Kidney tubule cell (primary cell): ENCODE data around the gene MIEF1.
A peak's percentile ranks its signal among the peaks of the same experiment; 100 is the strongest.

Experiments
- DNase-seq: peaks from one replicate; pipeline ENCODE4 v3.0.0-alpha.2; 2018; ENCODE audit warnings: low spot score

The MIEF1 gene

DNA sequence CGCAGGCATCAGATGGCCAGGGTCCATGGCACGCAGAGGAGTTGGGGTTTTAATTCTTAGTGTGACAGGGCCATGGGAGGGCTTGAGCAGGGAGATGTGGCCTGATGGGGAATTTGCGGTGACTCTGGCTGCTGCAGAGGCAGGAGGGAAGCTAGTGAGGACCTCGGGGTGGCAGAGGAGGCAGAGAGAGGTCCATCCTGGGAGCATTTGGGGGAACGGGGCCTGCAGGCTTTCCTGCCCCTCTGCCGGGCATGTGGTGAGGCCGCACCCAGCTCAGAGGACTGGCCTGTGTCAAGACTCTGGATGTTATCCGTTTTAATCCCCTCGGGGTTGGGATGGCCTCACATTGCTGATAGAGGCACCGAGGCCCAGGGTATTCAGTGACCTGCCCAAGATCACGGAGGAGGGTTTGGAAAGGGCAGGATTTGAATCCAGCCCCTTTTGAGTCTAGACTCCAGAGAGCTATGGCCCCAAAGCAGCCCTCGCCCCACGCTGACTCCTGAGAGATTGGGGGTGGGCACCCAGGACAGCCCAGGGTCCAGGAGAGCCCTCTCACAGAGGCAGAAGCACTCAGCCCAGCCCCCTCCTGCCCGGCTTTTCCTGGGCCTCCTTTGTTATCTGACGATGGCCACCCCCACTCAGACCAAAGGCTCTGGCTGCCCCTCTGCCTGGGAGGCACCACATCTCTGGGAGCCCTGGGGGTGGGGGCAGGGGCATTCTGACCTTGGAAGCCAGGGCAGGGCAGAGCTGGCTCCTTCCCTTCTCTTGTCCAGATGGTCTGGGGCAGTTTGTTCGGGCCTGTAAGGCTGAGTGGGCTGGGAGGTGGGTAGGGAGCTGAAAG lies 31.4 kb upstream of the MIEF1 start:
- DNase-seq: peak; percentile 37

DNA sequence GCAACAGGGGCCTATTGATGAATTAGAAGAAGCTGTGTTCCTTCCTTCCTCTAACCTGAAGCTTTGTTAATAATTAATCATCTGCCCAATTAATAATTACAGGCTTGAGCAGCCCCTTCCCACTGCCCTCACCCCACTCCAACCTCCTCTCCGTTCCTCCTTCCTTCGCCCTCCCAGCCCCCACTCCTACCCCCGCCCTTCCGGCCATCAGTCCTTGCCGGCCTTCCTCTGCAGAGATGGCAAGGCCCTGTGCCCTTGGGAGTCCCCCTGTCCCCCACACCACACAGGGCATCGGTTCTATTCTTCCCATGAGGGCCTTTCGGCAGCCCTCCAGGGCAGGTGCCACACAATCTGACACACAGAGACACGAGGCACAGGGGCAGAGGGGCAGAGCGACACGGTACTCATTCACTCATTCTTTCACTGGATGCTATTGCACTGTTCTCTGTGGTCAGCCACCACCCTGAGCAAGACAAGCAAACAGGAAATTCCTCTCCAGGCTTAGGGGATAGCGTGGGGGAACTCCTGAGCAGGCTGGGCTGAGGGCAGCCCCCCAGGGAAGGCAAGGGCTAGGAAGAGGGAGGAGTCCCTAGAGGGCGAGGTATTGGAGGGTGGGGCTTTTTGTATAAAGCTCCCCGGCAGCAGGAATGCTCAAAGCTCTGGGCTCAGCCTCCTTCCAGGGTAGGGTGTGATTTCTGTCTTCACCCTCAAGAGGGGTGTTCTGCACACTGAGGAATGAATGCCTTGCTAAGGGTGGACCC lies 30.5 kb upstream of the MIEF1 start:
- DNase-seq: peak; percentile 97

DNA sequence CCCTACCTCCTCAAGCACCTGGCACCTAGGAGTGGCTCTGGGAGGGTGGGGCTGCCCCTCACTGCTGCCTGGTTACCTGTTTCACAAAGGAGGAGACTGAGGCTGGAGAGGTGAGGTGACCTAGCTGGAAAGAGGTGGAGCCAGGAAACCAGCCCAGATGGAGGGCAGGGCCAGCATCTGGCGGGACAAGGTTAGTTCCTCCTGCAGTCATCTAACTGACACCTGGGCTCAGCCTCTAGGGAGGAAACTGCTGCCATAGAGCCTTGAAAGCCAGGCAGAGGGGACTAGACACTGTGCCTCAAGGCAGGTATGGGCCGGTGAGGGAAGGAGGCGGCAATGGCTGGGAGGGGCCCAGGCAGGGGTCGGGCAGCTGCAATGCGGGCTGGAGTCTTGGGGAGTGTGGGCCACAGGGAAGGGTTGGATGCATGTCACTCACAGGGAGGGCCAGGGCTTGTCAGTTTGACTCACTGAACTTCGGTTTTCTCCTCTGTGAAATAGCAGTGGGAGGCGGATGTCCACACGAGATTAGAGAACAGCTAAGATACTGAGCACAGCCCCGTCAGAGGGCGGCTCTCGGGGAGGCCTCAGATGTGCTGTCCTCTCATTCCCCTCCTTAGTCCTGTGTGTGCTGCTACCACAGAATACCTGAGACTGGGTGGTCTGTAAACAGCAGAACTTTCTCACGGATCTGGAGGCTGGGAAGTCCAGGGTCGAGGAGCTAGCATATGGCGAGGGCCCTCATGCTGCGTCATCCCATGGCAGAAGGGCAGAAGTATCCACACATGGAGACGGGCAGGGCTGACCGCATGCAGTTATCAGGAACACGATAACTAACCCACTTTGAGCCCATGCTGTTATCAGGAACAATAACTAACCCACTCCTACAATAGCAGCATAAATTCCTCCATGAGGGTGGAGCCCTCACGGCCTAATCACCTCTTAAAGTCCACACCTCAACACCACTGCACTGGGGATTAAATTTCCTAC lies 29.2 kb upstream of the MIEF1 start:
- peak; percentile 39 for DNase-seq

DNA sequence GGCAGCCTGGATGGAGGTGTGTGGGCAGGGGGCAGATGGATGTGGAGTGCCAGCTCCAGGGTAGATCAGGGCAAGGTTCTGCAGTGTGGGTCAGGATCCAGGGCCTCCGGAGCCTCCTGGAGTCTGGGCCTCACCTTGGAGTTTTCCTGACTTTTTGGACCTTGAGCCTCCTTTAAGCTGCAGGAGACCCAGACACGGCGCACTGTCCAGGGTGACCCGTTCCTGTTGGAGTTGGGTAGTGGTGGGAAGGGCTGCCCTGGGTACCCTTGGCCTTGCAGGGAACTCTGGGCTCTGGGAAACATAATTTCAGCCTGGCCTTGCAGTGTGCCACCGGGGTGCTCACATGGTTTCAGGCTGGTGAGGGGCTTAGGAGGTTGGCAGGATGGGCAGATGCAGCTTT lies 28.2 kb upstream of the MIEF1 start:
- DNase-seq: no peak

DNA sequence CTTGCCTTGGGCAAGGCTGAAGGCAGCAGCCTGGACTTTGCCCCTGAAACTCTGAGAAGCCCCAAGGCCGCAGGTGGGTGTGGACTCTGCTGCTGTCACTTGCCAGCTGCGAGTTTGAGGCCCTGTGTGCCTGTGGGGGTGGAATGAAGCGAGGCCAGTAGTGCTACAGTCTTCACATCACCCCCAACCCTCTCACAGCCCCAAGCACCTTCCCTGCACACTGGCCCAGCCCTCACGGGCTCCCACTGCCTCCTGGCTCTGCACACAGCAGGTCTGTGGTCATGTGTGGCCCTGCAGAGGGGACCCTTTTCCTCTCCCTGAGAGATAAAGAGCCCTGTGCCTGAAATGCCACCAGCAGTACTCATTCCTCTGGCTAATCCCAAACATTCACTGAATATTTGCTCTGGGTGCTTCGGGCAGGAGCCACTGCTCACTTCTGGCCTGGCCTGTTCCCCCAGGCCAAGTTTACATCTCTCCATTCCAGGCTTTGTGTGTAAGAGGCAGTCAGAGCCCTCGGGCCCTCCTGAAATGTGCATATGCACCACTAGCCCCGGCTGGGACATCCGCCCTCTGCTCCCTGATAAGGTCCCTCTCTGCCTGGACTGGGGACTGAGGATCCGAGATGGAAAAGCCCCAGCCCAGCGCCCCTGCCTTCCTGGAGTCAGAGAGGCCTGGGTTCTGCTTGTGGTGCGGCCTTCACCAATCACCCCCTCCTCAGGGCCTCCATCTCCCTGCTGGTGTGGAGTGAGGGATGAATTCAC lies 27.6 kb upstream of the MIEF1 start:
- DNase-seq: no peak

DNA sequence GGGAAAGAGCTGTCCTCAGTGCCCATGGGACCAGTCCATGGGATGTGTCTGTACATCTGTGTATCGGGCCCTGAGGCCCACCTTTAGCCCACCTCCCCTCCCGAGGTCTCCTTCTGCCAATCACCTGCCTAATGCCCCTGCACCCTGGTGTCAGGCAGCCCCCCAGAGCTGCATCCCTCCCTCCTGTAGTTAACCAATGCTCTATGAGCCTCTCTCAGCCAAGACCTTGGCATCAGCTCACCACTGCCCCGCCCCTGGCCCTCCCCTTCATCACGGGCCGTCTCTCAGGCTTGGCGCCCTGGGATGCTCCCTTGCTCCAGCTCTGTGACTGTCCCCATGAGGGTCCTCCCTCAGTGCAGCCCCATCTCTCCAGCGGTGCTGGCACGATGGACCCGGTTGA lies 26.8 kb upstream of the MIEF1 start:
- no peak for DNase-seq

DNA sequence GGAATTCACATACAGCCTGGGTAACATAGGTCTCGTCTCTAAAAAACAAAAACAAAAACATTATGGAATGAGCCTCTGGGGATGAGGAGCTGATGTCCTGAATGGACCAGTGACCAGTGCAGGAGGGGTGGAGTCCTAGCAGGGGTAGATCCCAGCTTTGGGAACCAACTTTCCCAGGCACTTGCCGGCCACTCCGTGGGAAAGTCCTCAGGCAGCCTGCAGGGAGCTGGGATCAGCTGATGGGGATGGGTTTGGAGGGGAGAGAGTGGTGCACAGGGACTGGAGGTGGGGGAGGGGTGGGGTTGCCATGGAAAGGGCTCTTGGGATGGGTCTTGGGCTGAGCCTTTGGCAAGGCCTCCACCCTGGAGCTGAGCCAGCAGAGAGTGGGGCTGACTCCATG lies 26.2 kb upstream of the MIEF1 start:
- DNase-seq: no peak

DNA sequence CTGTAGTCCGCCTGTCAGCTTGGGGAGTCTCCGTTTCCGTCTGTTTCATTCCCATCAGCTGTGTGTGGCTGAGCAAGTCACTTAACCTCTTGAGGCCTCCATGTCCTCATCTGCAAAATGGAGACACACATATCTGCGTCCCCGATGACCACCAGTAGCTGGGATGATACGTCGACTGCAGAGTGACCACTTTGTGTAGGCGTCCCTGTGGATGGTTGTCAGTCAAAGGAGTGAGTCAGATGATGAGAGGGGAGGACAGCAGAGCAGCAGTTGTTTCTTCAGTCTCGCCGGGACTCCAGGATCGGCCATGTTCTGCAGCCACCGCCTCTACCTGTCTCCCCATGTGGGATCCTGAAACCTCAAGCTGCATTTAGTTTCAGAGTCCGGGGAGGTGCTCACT lies 25.4 kb upstream of the MIEF1 start:
- DNase-seq: no peak

DNA sequence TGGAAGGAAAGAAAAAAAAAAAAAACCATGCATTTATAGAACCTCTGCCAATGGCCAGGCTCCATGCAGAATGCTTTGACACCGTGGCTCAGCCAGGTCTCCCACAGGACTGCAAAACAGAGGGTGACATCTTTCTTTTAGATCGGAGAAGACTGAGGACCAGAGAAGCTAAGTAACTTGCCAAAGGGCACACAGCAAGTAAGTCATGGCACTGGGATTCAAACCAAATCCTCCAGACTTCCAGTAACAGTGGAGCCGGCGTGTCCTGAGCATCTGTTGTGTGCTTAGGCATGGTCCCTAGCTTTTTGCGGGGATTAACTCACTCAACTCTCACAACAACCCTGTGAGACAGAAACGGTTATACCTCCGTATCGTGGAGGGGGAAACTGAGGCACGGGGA lies 24.5 kb upstream of the MIEF1 start:
- no peak for DNase-seq

DNA sequence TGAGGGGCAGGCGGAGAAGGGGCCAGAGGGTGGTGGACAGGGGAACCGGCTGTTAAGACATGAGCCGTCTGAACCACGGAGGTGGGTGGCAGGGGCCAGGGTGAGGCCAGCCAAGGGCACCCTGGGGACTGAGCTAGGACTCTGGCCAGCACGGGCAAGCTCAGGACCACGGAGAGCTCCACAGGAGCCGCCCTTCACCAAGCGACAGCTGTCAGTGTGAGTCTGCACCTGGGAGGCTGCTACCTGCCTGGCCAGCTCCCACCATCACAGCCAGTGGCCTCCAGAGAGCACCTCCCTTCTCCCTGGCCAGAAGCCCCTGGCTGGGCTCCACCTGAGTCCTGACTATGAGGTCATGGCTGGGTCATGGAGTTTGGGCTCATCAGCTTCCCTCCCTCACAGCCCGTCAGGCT lies 23.6 kb upstream of the MIEF1 start:
- DNase-seq: peak; percentile 49

DNA sequence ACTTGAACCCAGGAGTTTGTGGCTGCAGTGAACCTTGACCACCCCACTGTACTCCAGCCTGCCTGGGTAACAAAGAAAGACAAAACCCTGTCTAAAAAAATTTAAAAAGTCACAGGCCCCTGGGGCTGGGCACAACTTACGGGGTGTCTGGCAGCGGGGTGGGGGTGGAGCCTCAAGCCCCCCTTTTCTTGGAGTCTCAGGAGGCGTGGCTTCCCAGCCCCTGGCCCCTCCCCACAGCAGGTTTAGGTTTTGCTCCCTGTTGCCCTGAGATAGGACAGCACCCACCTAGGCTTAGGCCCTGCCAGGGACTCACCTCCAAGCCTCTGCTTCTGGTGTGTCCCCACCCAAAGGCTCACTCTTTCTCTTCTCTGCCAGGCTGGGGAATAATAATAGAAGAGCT lies 22.8 kb upstream of the MIEF1 start:
- DNase-seq: no peak

DNA sequence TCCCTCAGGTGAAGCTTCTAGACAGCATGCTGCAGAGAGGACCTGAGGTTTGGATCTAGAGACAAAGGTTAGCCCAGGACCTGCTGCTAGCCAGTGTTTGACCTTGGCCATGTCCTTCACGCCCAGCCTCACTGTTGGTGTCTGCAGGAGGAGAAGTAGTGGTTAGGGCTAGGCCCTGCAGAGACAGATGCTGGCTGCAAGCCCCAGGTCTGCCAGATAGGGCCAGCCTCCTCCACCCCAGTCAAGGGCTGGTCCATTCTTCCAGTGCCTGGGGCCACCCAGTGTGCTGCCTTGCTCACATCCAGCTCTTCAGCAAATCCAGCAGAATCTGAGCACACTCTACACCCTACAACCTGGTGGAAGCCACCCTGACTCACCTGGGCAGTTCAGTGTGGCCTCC lies 21.5 kb upstream of the MIEF1 start:
- DNase-seq: no peak

DNA sequence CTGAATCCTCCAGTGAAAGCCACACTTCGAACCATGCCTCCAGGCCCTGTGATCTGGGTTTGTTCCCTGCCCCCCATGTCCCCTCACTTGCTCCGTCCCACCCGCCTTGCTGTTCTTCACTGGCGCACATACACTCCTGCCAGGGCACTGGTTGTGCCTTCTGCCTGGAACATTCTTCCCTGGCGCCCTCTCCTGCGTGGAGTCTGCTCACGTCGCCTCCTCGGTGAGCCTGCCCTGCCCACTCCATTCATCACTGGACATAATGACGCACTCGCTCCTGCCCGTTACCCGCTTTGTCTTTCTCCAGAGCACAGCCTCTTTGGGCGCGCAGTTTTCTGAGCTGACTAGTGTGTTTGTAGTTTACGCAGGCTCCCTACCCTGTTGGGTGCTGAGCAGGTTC lies 21.0 kb upstream of the MIEF1 start:
- no peak for DNase-seq

DNA sequence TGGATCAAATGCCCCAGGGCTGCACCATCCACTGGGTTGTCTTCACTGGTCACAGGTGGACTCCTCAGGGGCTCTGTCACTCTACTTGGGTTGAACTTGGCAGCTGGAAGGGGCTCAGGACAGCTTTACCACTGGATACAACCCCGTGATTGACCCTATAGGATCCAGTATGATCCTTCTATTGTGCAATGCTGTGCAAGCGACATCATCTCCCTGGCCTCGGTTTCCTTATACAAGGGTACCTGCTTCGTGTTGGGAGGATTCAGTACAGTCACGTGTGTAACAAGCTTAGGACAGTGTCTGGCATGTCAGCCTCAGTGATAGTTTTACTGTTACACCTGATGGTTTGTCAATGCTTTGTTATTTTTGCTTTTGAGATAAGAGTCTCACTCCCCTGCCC lies 20.5 kb upstream of the MIEF1 start:
- DNase-seq: no peak

DNA sequence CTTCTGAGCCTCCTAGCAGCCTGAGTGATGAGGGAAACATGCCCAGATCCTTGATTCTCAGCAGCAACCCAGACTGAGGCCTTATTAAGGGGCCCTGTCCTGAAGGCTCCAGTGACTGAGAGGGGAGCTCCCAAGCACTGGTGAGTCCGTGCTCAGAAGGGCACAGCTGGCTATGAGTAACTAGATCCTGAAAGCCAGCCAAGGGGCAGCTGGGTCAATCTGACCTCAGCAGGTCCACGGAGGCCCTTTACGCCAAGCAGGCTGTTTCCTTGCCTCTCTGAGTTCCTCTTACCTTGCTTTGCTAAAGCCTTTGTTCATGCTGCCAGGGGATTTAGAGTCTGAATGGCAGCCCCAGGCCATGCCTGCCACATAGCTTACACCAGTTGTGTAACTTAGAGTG lies 19.3 kb upstream of the MIEF1 start:
- peak; percentile 58 for DNase-seq

DNA sequence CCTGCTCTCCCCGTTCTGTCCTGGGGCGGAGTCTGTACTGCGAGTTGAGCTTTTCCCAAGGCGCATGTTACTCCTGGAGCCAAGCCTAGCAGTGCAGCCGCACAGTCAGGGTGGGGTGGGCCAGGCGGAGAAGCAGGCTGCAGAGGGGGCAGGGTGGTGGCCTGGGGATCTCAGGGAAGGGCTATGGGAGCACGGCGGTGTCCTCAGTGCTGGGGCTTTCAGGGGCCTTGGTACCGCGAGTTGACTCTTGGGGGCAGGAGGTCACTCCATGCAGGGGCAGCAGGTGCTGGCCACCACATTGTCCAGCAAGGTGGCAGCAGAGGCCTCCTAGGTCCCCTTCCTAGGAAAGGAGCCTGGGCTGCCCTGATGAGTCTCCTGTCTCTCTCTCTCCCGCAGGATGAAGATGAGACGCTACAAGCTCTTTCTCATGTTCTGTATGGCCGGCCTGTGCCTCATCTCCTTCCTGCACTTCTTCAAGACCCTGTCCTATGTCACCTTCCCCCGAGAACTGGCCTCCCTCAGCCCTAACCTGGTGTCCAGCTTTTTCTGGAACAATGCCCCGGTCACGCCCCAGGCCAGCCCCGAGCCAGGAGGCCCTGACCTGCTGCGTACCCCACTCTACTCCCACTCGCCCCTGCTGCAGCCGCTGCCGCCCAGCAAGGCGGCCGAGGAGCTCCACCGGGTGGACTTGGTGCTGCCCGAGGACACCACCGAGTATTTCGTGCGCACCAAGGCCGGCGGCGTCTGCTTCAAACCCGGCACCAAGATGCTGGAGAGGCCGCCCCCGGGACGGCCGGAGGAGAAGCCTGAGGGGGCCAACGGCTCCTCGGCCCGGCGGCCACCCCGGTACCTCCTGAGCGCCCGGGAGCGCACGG lies 14.9 kb upstream of the MIEF1 start:
- no peak for DNase-seq

DNA sequence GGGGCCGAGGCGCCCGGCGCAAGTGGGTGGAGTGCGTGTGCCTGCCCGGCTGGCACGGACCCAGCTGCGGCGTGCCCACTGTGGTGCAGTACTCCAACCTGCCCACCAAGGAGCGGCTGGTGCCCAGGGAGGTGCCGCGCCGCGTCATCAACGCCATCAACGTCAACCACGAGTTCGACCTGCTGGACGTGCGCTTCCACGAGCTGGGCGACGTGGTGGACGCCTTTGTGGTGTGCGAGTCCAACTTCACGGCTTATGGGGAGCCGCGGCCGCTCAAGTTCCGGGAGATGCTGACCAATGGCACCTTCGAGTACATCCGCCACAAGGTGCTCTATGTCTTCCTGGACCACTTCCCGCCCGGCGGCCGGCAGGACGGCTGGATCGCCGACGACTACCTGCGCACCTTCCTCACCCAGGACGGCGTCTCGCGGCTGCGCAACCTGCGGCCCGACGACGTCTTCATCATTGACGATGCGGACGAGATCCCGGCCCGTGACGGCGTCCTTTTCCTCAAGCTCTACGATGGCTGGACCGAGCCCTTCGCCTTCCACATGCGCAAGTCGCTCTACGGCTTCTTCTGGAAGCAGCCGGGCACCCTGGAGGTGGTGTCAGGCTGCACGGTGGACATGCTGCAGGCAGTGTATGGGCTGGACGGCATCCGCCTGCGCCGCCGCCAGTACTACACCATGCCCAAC lies 14.1 kb upstream of the MIEF1 start:
- no peak for DNase-seq

DNA sequence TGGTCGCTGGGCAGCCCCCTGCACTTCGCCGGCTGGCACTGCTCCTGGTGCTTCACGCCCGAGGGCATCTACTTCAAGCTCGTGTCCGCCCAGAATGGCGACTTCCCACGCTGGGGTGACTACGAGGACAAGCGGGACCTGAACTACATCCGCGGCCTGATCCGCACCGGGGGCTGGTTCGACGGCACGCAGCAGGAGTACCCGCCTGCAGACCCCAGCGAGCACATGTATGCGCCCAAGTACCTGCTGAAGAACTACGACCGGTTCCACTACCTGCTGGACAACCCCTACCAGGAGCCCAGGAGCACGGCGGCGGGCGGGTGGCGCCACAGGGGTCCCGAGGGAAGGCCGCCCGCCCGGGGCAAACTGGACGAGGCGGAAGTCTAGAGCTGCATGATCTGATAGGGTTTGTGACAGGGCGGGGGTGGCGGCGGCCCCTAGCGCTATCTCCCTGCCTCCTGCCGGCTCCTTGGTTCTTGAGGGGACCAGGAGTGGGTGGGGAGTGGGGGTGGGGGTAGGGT lies 13.5 kb upstream of the MIEF1 start:
- no peak for DNase-seq
